A549 (cell line): ENCODE measurements around the gene SELPLG. TPM values are rescaled to one million over a fixed set of nuclear protein-coding genes. Genes with fewer than 3 reads are reported as not detected.

Source experiments
- ATAC-seq, 2 experiments: fragments of 200-7000 bp in 1 of 2; fragments of >200 bp in 1 of 2; cut with Nextera tagmentation in 1 of 2; cut with Tn5 transposase in 1 of 2; 3 replicates each; pipeline versions ENCODE4 v1.8.0 to v1.9.1; 2018 to 2020; ENCODE audit warnings: mild to moderate bottlenecking in 1 of 2, moderate library complexity in 1 of 2
- CTCF ChIA-PET: fragments of 300-600 bp; sonication (Branson Sonifier 250); formaldehyde crosslinking; extraction: SDS; loops from one replicate; lab custom pipeline; 2021; ENCODE audit warnings: antibody characterized with exemption, inconsistent platforms; lab: Yijun Ruan, JAX
- POLR2A ChIA-PET: fragments of 350-600 bp; formaldehyde crosslinking; extraction: SDS; loops from one replicate; lab custom pipeline; 2021; ENCODE audit warnings: antibody characterized with exemption, inconsistent platforms; lab: Yijun Ruan, JAX
- DNase-seq, 2 experiments: peaks; one replicate each; pipeline versions ENCODE4 v3.0.0 to v3.0.0-alpha.2; 2011 to 2016; ENCODE audit warnings: low read depth in 1 of 2, low spot score in 1 of 2
- FAIRE-seq: peaks from 2 replicates; lab custom pipeline; 2011; peaks lifted over from hg19 to GRCh38; lab: Jason Lieb, UNC
- H3K27ac ChIP-seq, 2 experiments: fragments of >200 bp; sonication (Bioruptor Twin); formaldehyde crosslinking; 3 replicates each; pipeline ENCODE4 v1.5.1; 2016 to 2017
- H3K4me1 ChIP-seq: fragments of >200 bp; sonication (Bioruptor Twin); formaldehyde crosslinking; 3 replicates; pipeline ENCODE4 v1.6.1; 2016
- H3K4me2 ChIP-seq: fragments of >200 bp; sonication (Bioruptor Twin); formaldehyde crosslinking; 3 replicates; pipeline ENCODE4 v1.6.1; 2016
- H3K4me3 ChIP-seq: fragments of >200 bp; sonication (Bioruptor Twin); formaldehyde crosslinking; 3 replicates; pipeline ENCODE4 v1.5.1; 2016
- H3K9me3 ChIP-seq: fragments of >200 bp; sonication (Bioruptor Twin); formaldehyde crosslinking; 3 replicates; pipeline ENCODE4 v1.6.1; 2016
- ATOH8 ChIP-seq: fragments of 250-450 bp; sonication (Bioruptor Pico); IDR thresholded peaks from 2 replicates; pipeline ENCODE4 v1.5.0; 2020; ENCODE audit warnings: low read depth, mild to moderate bottlenecking, moderate library complexity
- BHLHE40 ChIP-seq: IDR thresholded peaks from 2 replicates; pipeline ENCODE4 v1.6.1; 2012; ENCODE audit warnings: low read depth, low read length, inconsistent platforms
- CEBPB ChIP-seq, 2 experiments: fragments of >200 bp in 1 of 2; sonication (Bioruptor Twin) in 1 of 2; formaldehyde crosslinking in 1 of 2; IDR thresholded peaks; 2 replicates each; pipeline ENCODE4 v1.6.1; 2012 to 2016
- CHD2 ChIP-seq: fragments of 150-350 bp; IDR thresholded peaks from 2 replicates; pipeline ENCODE4 v1.6.1; 2014; ENCODE audit warnings: low read length; ENCODE audit not compliant: partially characterized antibody
- E2F6 ChIP-seq: IDR thresholded peaks from 2 replicates; pipeline ENCODE4 v1.6.1; 2012; ENCODE audit warnings: low read depth, borderline replicate concordance
- EHMT2 ChIP-seq: fragments of 200-600 bp; sonication (generic); IDR thresholded peaks from 2 replicates; pipeline ENCODE4 v1.6.1; 2016; ENCODE audit warnings: antibody characterized with exemption, low read depth, mild to moderate bottlenecking, moderate library complexity
- FOSB ChIP-seq: fragments of 250-450 bp; sonication (Bioruptor Pico); IDR thresholded peaks from 2 replicates; pipeline ENCODE4 v1.5.0; 2020; ENCODE audit warnings: mild to moderate bottlenecking, moderate library complexity
- FOSL2 ChIP-seq, 2 experiments: fragments of 450-650 bp in 1 of 2; fragments of >200 bp in 1 of 2; sonication (Bioruptor Twin) in 1 of 2; formaldehyde crosslinking; IDR thresholded peaks; 2 replicates each; pipeline versions ENCODE4 v1.5.0 to v1.6.1; 2016 to 2020; ENCODE audit warnings: mild to moderate bottlenecking in 1 of 2, moderate library complexity in 1 of 2
- FOXS1 ChIP-seq: fragments of 250-450 bp; sonication (Bioruptor Pico); IDR thresholded peaks from 2 replicates; pipeline ENCODE4 v1.5.0; 2020; ENCODE audit warnings: mild to moderate bottlenecking, moderate library complexity
- HES2 ChIP-seq: fragments of >200 bp; sonication (Bioruptor Twin); formaldehyde crosslinking; IDR thresholded peaks from 2 replicates; pipeline ENCODE4 v1.6.1; 2016
- HEYL ChIP-seq: fragments of 250-450 bp; sonication (Bioruptor Pico); IDR thresholded peaks from 2 replicates; pipeline ENCODE4 v1.8.0; 2021; ENCODE audit warnings: mild to moderate bottlenecking, moderate library complexity
- HOXA7 ChIP-seq: fragments of 250-450 bp; sonication (Bioruptor Pico); IDR thresholded peaks from 2 replicates; pipeline ENCODE4 v1.5.0; 2020; ENCODE audit warnings: mild to moderate bottlenecking, moderate library complexity
- JUNB ChIP-seq: fragments of >200 bp; sonication (Bioruptor Twin); formaldehyde crosslinking; IDR thresholded peaks from 2 replicates; pipeline ENCODE4 v1.6.1; 2016
- MAX ChIP-seq: IDR thresholded peaks from 2 replicates; pipeline ENCODE4 v1.6.1; 2012
- MAZ ChIP-seq: fragments of 150-350 bp; IDR thresholded peaks from 2 replicates; pipeline ENCODE4 v1.6.1; 2014; ENCODE audit warnings: antibody characterized with exemption, low read depth, low read length, borderline replicate concordance
- NPAS2 ChIP-seq: fragments of 250-450 bp; sonication (Bioruptor Pico); IDR thresholded peaks from 2 replicates; pipeline ENCODE4 v1.8.0; 2022; ENCODE audit warnings: mild to moderate bottlenecking, moderate library complexity, borderline replicate concordance
- NR3C1 ChIP-seq: fragments of >200 bp; sonication (Bioruptor Twin); formaldehyde crosslinking; IDR thresholded peaks from 3 replicates; pipeline ENCODE4 v1.6.1; 2017
- RARB ChIP-seq: fragments of 250-450 bp; sonication (Bioruptor Pico); IDR thresholded peaks from 2 replicates; pipeline ENCODE4 v1.8.0; 2021; ENCODE audit warnings: mild to moderate bottlenecking, moderate library complexity
- RFX5 ChIP-seq: fragments of 450-650 bp; IDR thresholded peaks from 2 replicates; pipeline ENCODE4 v1.7.1; 2014; ENCODE audit warnings: antibody characterized with exemption, mild to moderate bottlenecking, moderate library complexity
- RNF2 ChIP-seq: fragments of 200-600 bp; sonication (generic); IDR thresholded peaks from 2 replicates; pipeline ENCODE4 v1.6.1; 2016; ENCODE audit warnings: low read depth, mild to moderate bottlenecking, antibody characterized with exemption, moderate library complexity, borderline replicate concordance
- SREBF2 ChIP-seq: fragments of 450-650 bp; IDR thresholded peaks from 2 replicates; pipeline ENCODE4 v1.6.1; 2014; ENCODE audit warnings: mild to moderate bottlenecking, moderate library complexity
- TFCP2L1 ChIP-seq: fragments of 250-450 bp; sonication (Bioruptor Pico); IDR thresholded peaks from 2 replicates; pipeline ENCODE4 v1.5.0; 2021; ENCODE audit warnings: mild to moderate bottlenecking
- ZC3H11A ChIP-seq: fragments of 450-650 bp; IDR thresholded peaks from 2 replicates; pipeline ENCODE4 v1.6.1; 2014; ENCODE audit warnings: antibody characterized with exemption, mild to moderate bottlenecking
- ZFP36 ChIP-seq: fragments of 450-650 bp; IDR thresholded peaks from 2 replicates; pipeline ENCODE4 v1.6.1; 2014; ENCODE audit warnings: borderline replicate concordance; ENCODE audit not compliant: partially characterized antibody
- WGBS: methylation state at CpG from one replicate; pipeline ENCODE4 v1.1.6; 2017; ENCODE audit errors: missing lambda C conversion rate; 5-methylcytosine and 5-hydroxymethylcytosine counted together
- polyA plus RNA-seq, 4 experiments: library from polyadenylated mRNA; depleted of rRNA in 3 of 4; stranded (reverse); fragments of >200 nt; fragmentation: RNase III in 1 of 4; extraction: RNeasy Plus Mini Kit Qiagen cat#74134 plus additional on column Dnase treatment in 1 of 4; gene quantifications; 2 replicates in 3 of 4; 3 replicates in 1 of 4; pipeline ENCODE4 v1.2.3, GENCODE V29; 2011 to 2017

SELPLG gene
- polyA plus RNA-seq, 2 of the 4 experiments (the other 2 are of a cell fraction) = 0.17 to 0.67 TPM

GRCh38 chr12:108630481-108631207 is 3.0 kb downstream of the SELPLG start:
- no peak for DNase-seq
- POLR2A ChIA-PET = interaction anchor here (0.8 to 1.4 kb wide), 2 partner anchors 10 to 68 kb away, joined by 3 to 5 read pairs; partner anchors contain the start of gene ISCU

GRCh38 chr12:108629824-108630476 is 3.7 kb downstream of the SELPLG start:
- ATAC-seq (peak; percentile 58 to 60; a peak in 5 of 6 replicates), FAIRE-seq (no peak), DNase-seq (peak in 1 of 2 experiments; percentile 58)
- TF ChIP-seq MAZ (no peak), RFX5 (0 out of 2 replicates have a peak, but pooled peaks have one; percentile 31)
- Histone ChIP-seq H3K4me1 (peaks cover 43% of the 10 kb centered on the region), H3K27ac (peak overlapping the region; percentile 43 to 85), H3K4me3 (no peak overlapping the region), H3K9me3 (no peaks in the 10 kb centered on the region), H3K4me2 (peak overlapping the region; percentile 61)
- ChIA-PET POLR2A (no interaction called here), CTCF (interaction anchor here (1.0 to 17.1 kb wide), 3 partner anchors 11 to 463 kb away, joined by 4 to 178 read pairs (median 8); no protein-coding TSS in a partner anchor)
- WGBS = 69% methylated on average over 16 of the region's 17 CpGs

More at GRCh38 chr12:108630481-108631207, 3.0 kb downstream of the SELPLG start:
- Histone ChIP-seq H3K27ac (peak overlapping the region; percentile 43 to 85; a peak in 5 of 6 replicates), H3K4me1 (peaks cover 43% of the 10 kb centered on the region), H3K4me2 (peak overlapping the region; percentile 61), H3K9me3 (no peaks in the 10 kb centered on the region), H3K4me3 (no peak overlapping the region)
- no peak for FAIRE-seq
- CTCF ChIA-PET = interaction anchor here (1.3 to 17.1 kb wide), 3 partner anchors 11 to 67 kb away, joined by 4 to 178 read pairs (median 8); no protein-coding TSS in a partner anchor
- TF ChIP-seq ATOH8 (CRISPR knock-in tag) = no peak
- TF ChIP-seq CEBPB (IDR thresholded peaks at IDR 0.05) = no peak
- TF ChIP-seq HEYL (CRISPR knock-in tag) = no peak
- no peak for TF ChIP-seq FOSL2 (IDR thresholded peaks at IDR 0.05)
- TF ChIP-seq FOSL2 (CRISPR knock-in tag; IDR thresholded peaks at IDR 0.05) = peak; percentile 39; the same call in 1 of the 2 replicates
- 0 out of 2 replicates have a peak, but pooled peaks have one; percentile 17 for TF ChIP-seq MAX
- peak; percentile 61 for TF ChIP-seq ZFP36
- no peak for TF ChIP-seq FOXS1
- TF ChIP-seq, all 56 proteins: peak for 3
- peak; percentile 6 to 20; a peak in 3 of 6 replicates for ATAC-seq
- WGBS = 58% methylated on average over 9 of the region's 9 CpGs

GRCh38 chr12:108629151-108629550 is 4.5 kb downstream of the SELPLG start:
- CTCF ChIA-PET = interaction anchor here (1.0 to 17.1 kb wide), 4 partner anchors 11 to 463 kb away, joined by 4 to 178 read pairs (median 6); no protein-coding TSS in a partner anchor

More at GRCh38 chr12:108629151-108629550, 4.5 kb downstream of the SELPLG start:
- H3K9me3 ChIP-seq = no peaks in the 10 kb centered on the region
- peaks cover 38% of the 10 kb centered on the region for H3K4me1 ChIP-seq
- H3K27ac ChIP-seq = peak overlapping the region; percentile 59 to 85; a peak in 5 of 6 replicates
- ATAC-seq (no peak), FAIRE-seq (no peak), DNase-seq (no peak)
- POLR2A ChIA-PET = no interaction called here
- TF ChIP-seq CHD2 = no peak
- TF ChIP-seq RNF2 = no peak
- no peak for TF ChIP-seq HES2
- no peak for TF ChIP-seq FOSB (CRISPR knock-in tag)
- no peak for TF ChIP-seq NR3C1
- TF ChIP-seq ATOH8 (CRISPR knock-in tag) = no peak
- no peak for TF ChIP-seq NPAS2 (CRISPR knock-in tag)
- no peak for TF ChIP-seq EHMT2
- no peak for TF ChIP-seq RARB (CRISPR knock-in tag)
- TF ChIP-seq SREBF2 = no peak
- no peak for TF ChIP-seq ZC3H11A
- TF ChIP-seq HOXA7 (CRISPR knock-in tag) = no peak
- TF ChIP-seq TFCP2L1 (CRISPR knock-in tag) = no peak
- no peak for TF ChIP-seq RFX5
- TF ChIP-seq CEBPB (IDR thresholded peaks at IDR 0.05) = no peak
- TF ChIP-seq E2F6 = no peak
- no peak for TF ChIP-seq BHLHE40
- TF ChIP-seq FOSL2 (IDR thresholded peaks at IDR 0.05) = no peak
- no peak for TF ChIP-seq FOSL2 (CRISPR knock-in tag; IDR thresholded peaks at IDR 0.05)
- TF ChIP-seq JUNB = no peak
- 96% methylated on average over 5 of the region's 5 CpGs for WGBS
- H3K4me3 ChIP-seq = no peak overlapping the region
- peak overlapping the region; percentile 61 for H3K4me2 ChIP-seq
